H9 (cell line): ENCODE data around the gene TPD52L1. TPM values are rescaled to one million over a fixed set of nuclear protein-coding genes. Genes with fewer than 3 reads are reported as not detected.

ENCODE experiments used
- DNase-seq: peaks from one replicate; pipeline ENCODE4 v3.0.0-alpha.2; 2017
- H2AFZ ChIP-seq: one replicate; pipeline ENCODE4 v1.6.1; 2013; ENCODE audit warnings: mild to moderate bottlenecking, low read length, control low read depth, moderate library complexity
- H2AK5ac ChIP-seq: 2 replicates; pipeline ENCODE4 v1.6.1; 2013; ENCODE audit warnings: low read length, control low read depth, mixed read lengths; ENCODE audit not compliant: insufficient read length
- H2BK120ac ChIP-seq: one replicate; pipeline ENCODE4 v1.6.1; 2013; ENCODE audit warnings: low read depth, mild to moderate bottlenecking, low read length, control low read depth, inconsistent platforms; ENCODE audit not compliant: poor library complexity, severe bottlenecking
- H2BK12ac ChIP-seq: 2 replicates; pipeline ENCODE4 v1.6.1; 2013; ENCODE audit warnings: low read length, control low read depth, mixed read lengths, low read depth; ENCODE audit not compliant: insufficient read length
- H2BK15ac ChIP-seq: 2 replicates; pipeline ENCODE4 v1.6.1; 2013; ENCODE audit warnings: low read depth, low read length, control low read depth
- H2BK20ac ChIP-seq: one replicate; pipeline ENCODE4 v1.6.1; 2013; ENCODE audit warnings: low read depth, mild to moderate bottlenecking, low read length, control low read depth, inconsistent platforms; ENCODE audit not compliant: poor library complexity, severe bottlenecking
- H2BK5ac ChIP-seq: 2 replicates; pipeline ENCODE4 v1.6.1; 2013; ENCODE audit warnings: low read length, control low read depth, mixed read lengths; ENCODE audit not compliant: insufficient read length
- H3K14ac ChIP-seq: 2 replicates; pipeline ENCODE4 v1.6.1; 2013; ENCODE audit warnings: low read length, control low read depth; ENCODE audit not compliant: insufficient read depth
- H3K18ac ChIP-seq: 2 replicates; pipeline ENCODE4 v1.6.1; 2013; ENCODE audit warnings: low read depth, mild to moderate bottlenecking, mixed read lengths, low read length, control low read depth; ENCODE audit not compliant: insufficient read length
- H3K23ac ChIP-seq: 2 replicates; pipeline ENCODE4 v1.6.1; 2013; ENCODE audit warnings: low read length, control low read depth, mixed read lengths, low read depth; ENCODE audit not compliant: insufficient read length
- H3K23me2 ChIP-seq: 2 replicates; pipeline ENCODE4 v1.6.1; 2013; ENCODE audit warnings: low read depth, mild to moderate bottlenecking, mixed read lengths, low read length, control low read depth; ENCODE audit not compliant: insufficient read length, poor library complexity, severe bottlenecking
- H3K27ac ChIP-seq: 2 replicates; pipeline ENCODE4 v1.5.1; 2013; ENCODE audit warnings: low read length, control low read depth, mixed read lengths, low read depth; ENCODE audit not compliant: insufficient read length
- H3K27me3 ChIP-seq: 2 replicates; pipeline ENCODE4 v1.6.1; 2013; ENCODE audit warnings: low read length, control low read depth, inconsistent platforms; ENCODE audit not compliant: insufficient read depth
- H3K4ac ChIP-seq: 2 replicates; pipeline ENCODE4 v1.6.1; 2013; ENCODE audit warnings: low read depth, mild to moderate bottlenecking, control low read depth, inconsistent platforms, low read length, moderate library complexity
- H3K4me1 ChIP-seq: 2 replicates; pipeline ENCODE4 v1.6.1; 2013; ENCODE audit warnings: low read length, control low read depth, inconsistent platforms; ENCODE audit not compliant: insufficient read depth
- H3K4me2 ChIP-seq: 2 replicates; pipeline ENCODE4 v1.6.1; 2013; ENCODE audit warnings: low read length, control low read depth, mixed read lengths; ENCODE audit not compliant: insufficient read length, insufficient read depth
- H3K56ac ChIP-seq: 2 replicates; pipeline ENCODE4 v1.6.1; 2013; ENCODE audit warnings: low read depth, mild to moderate bottlenecking, mixed read lengths, low read length, control low read depth; ENCODE audit not compliant: insufficient read length
- H3K79me1 ChIP-seq: 2 replicates; pipeline ENCODE4 v1.6.1; 2013; ENCODE audit warnings: low read depth, mild to moderate bottlenecking, moderate library complexity, low read length, control low read depth, inconsistent platforms; ENCODE audit not compliant: insufficient read depth, poor library complexity, severe bottlenecking
- H3K79me2 ChIP-seq: 2 replicates; pipeline ENCODE4 v1.6.1; 2013; ENCODE audit warnings: low read length, control low read depth, inconsistent platforms; ENCODE audit not compliant: insufficient read depth
- H3K9ac ChIP-seq: 2 replicates; pipeline ENCODE4 v1.6.1; 2013; ENCODE audit warnings: low read length, control low read depth, mixed read lengths; ENCODE audit not compliant: insufficient read length; ENCODE audit errors: extremely low read depth
- H3K9me3 ChIP-seq: one replicate; pipeline ENCODE4 v1.6.1; 2013; ENCODE audit warnings: low read depth, low read length, inconsistent platforms; ENCODE audit not compliant: control insufficient read depth
- H3T11ph ChIP-seq: one replicate; pipeline ENCODE4 v1.6.1; 2013; ENCODE audit warnings: mild to moderate bottlenecking, low read length, control low read depth, inconsistent platforms
- H4K20me1 ChIP-seq: one replicate; pipeline ENCODE4 v1.6.1; 2013; ENCODE audit not compliant: control insufficient read depth, insufficient read length, insufficient read depth
- H4K5ac ChIP-seq: 2 replicates; pipeline ENCODE4 v1.6.1; 2013; ENCODE audit warnings: low read depth, mild to moderate bottlenecking, mixed read lengths, low read length, control low read depth; ENCODE audit not compliant: insufficient read length
- H4K8ac ChIP-seq: replicated peaks from 2 replicates; pipeline ENCODE4 v1.6.1; 2013; ENCODE audit warnings: low read length, control low read depth, mixed read lengths, low read depth; ENCODE audit not compliant: insufficient read length
- H4K91ac ChIP-seq: 2 replicates; pipeline ENCODE4 v1.6.1; 2013; ENCODE audit warnings: low read depth, mild to moderate bottlenecking, moderate library complexity, mixed read lengths, low read length, control low read depth; ENCODE audit not compliant: insufficient read length
- H3K27ac Mint-ChIP-seq, 3 experiments: 2 replicates in 2 of 3; 3 replicates in 1 of 3; pipeline ENCODE4 v1.8.0; 2020 to 2021; ENCODE audit warnings: mixed read lengths in 3 of 3, mild to moderate bottlenecking in 1 of 3, moderate library complexity in 1 of 3
- H3K27me3 Mint-ChIP-seq: 2 replicates; pipeline ENCODE4 v1.8.0; 2021; ENCODE audit warnings: low read depth, mild to moderate bottlenecking, moderate library complexity, mixed read lengths
- H3K36me3 Mint-ChIP-seq, 3 experiments: 2 replicates in 2 of 3; 3 replicates in 1 of 3; pipeline ENCODE4 v1.8.0; 2020 to 2021; ENCODE audit warnings: low read depth in 3 of 3, mixed read lengths in 3 of 3; ENCODE audit not compliant: insufficient read depth in 1 of 3
- H3K4me1 Mint-ChIP-seq, 2 experiments: 2 replicates each; pipeline ENCODE4 v1.8.0; 2020; ENCODE audit warnings: mixed read lengths in 2 of 2
- H3K4me3 Mint-ChIP-seq, 2 experiments: 2 replicates in 1 of 2; 3 replicates in 1 of 2; pipeline ENCODE4 v1.8.0; 2020 to 2021; ENCODE audit warnings: mild to moderate bottlenecking in 2 of 2, mixed read lengths in 2 of 2, moderate library complexity in 1 of 2
- H3K9me3 Mint-ChIP-seq, 2 experiments: 2 replicates in 1 of 2; 3 replicates in 1 of 2; pipeline ENCODE4 v1.8.0; 2020; ENCODE audit warnings: mild to moderate bottlenecking in 2 of 2, mixed read lengths in 2 of 2, moderate library complexity in 1 of 2
- CTCF ChIP-seq: fragments of 200-600 bp; sonication (generic); conservative IDR thresholded peaks from 3 replicates; pipeline ENCODE4 v1.8.0; 2021; ENCODE audit warnings: antibody characterized with exemption, mild to moderate bottlenecking
- WGBS: extraction: QIAGEN DNeasy Blood & Tissue Kit; methylation state at CpG from one replicate; pipeline ENCODE4 v1.1.7; 2013; ENCODE audit warnings: missing lambda C conversion rate, low lambda C conversion rate, mixed read lengths; ENCODE audit not compliant: insufficient read length; ENCODE audit errors: extremely low coverage; 5-methylcytosine and 5-hydroxymethylcytosine counted together
- total RNA-seq: library from RNA; stranded (reverse); gene quantifications from 2 replicates; pipeline ENCODE4 v1.2.1, GENCODE V29; 2021

TPD52L1 gene
- total RNA-seq, 1 experiment from 2014 or later: 6.6 TPM

- no peak overlapping the region for H4K8ac ChIP-seq
- H4K91ac ChIP-seq: no peak overlapping the region
- no peaks in the 10 kb centered on the region for H4K20me1 ChIP-seq
- H2BK5ac ChIP-seq: no peak overlapping the region
- H3K27ac ChIP-seq: no peak overlapping the region
- no peak overlapping the region for H3K18ac ChIP-seq
- H3K4me1 ChIP-seq: no peaks in the 10 kb centered on the region
- Mint-ChIP-seq H3K36me3 (no peaks in the 10 kb centered on the region), H3K27me3 (no peaks in the 10 kb centered on the region; the same call in 1 of the 2 replicates), H3K4me3 (no peak overlapping the region), H3K9me3 (no peaks in the 10 kb centered on the region), H3K4me1 (peaks cover 2 to 4% of the 10 kb centered on the region in 2 experiments; a peak in 3 of 4 replicates), H3K27ac (no peak overlapping the region)
- H3K9me3 ChIP-seq: no peaks in the 10 kb centered on the region
- no peak overlapping the region for H3T11ph ChIP-seq
- no peak overlapping the region for H2BK20ac ChIP-seq
- H3K79me2 ChIP-seq: no peaks in the 10 kb centered on the region
- no peak overlapping the region for H2AFZ ChIP-seq
- H3K14ac ChIP-seq: no peak overlapping the region
- no peak overlapping the region for H3K23ac ChIP-seq
- no peak overlapping the region for H4K5ac ChIP-seq
- H2BK15ac ChIP-seq: no peak overlapping the region
- H3K4ac ChIP-seq: no peak overlapping the region
- no CpG with 5 or more reads among the region's 1 CpG for WGBS
- H3K56ac ChIP-seq: no peak overlapping the region
- H3K4me2 ChIP-seq: no peak overlapping the region
- no peaks in the 10 kb centered on the region for H3K23me2 ChIP-seq
- no peak overlapping the region for H2BK12ac ChIP-seq
- no peaks in the 10 kb centered on the region for H3K79me1 ChIP-seq
- TF ChIP-seq CTCF: no peak
- no peak overlapping the region for H3K9ac ChIP-seq
- no peak for DNase-seq
- no peak overlapping the region for H2AK5ac ChIP-seq
- H3K27me3 ChIP-seq: no peaks in the 10 kb centered on the region
- no peak overlapping the region for H2BK120ac ChIP-seq
Measured at GRCh38 chr6:125175466-125176048, 22.0 kb downstream of the TPD52L1 start.
